ENCODE data around the gene CAMK2N1. TPM values are rescaled to one million over a fixed set of nuclear protein-coding genes. Genes with fewer than 3 reads are reported as not detected.

CAMK2N1 gene
- total RNA-seq, 1 experiment from 2014 or later = 51.2 TPM

GRCh38 chr1:20442920-20443625 lies 42.9 kb downstream of the CAMK2N1 start:
- no peaks in the 10 kb centered on the region for H3K36me3 ChIP-seq (ENCODE audit: low read depth, low read length)
- no peak overlapping the region for H3K27ac ChIP-seq (ENCODE audit: low read length)
- no peaks in the 10 kb centered on the region for H3K9me2 ChIP-seq (replicated peaks; ENCODE audit: low read length)
- H3K9me3 ChIP-seq (ENCODE audit: low read length) = no peaks in the 10 kb centered on the region
- TF ChIP-seq EZH2 (IDR thresholded peaks at IDR 0.05; ENCODE audit: low read length, unreplicated experiment) = no peak
- no peak for TF ChIP-seq CTCF (conservative IDR thresholded peaks at IDR 0.05; ENCODE audit: low read depth, low read length)
- no peak for TF ChIP-seq EZH2phosphoT487 (IDR thresholded peaks at IDR 0.05; ENCODE audit: borderline replicate concordance, low read length)
- H3K27me3 ChIP-seq (ENCODE audit: low read length) = no peaks in the 10 kb centered on the region
- H3K4me2 ChIP-seq (ENCODE audit: low read length) = no peak overlapping the region
- ATAC-seq (no peak), DNase-seq (no peak)
- no peak overlapping the region for H3K9ac ChIP-seq (ENCODE audit: low read length)
- peaks cover 6% of the 10 kb centered on the region for H3K4me1 ChIP-seq (ENCODE audit: insufficient read depth, low read length)
- POLR2A ChIA-PET (ENCODE audit: unreplicated experiment) = no interaction called here
- H3F3A ChIP-seq (ENCODE audit: low read length, unreplicated experiment) = no peaks in the 10 kb centered on the region
- no TSS peak for BruUV-seq (replicated peaks)
- intact Hi-C loops (cut with micrococcal nuclease) = no loop called here
- CTCF ChIA-PET = no interaction called here
- H4K20me1 ChIP-seq (ENCODE audit: low read length) = no peaks in the 10 kb centered on the region
- no peak overlapping the region for H2AFZ ChIP-seq (ENCODE audit: low read length)
- no peak overlapping the region for H3K4me3 ChIP-seq (ENCODE audit: low read length)
- no peaks in the 10 kb centered on the region for H3K79me2 ChIP-seq (ENCODE audit: low read length)

DNA sequence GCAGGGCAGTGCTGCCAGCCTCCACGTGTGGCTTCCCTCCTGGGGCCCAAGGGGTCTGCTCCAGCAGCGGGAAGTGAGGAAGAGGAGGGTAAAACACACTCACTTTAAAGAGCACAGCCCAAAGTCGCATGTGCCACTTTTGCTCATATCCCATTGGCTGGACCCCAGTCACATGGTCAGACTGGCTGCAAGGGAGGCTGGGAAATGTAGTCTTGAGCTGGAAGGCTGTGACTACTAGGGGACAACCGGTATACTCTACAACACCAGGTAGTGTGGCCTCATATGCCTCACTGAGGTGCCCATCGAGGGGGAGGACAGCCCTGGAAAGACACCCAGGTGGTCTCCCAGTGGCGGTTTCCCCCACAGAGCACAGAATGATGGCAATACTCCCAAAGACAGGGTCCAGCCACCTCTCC lies 45.2 kb downstream of the CAMK2N1 start:
- TF ChIP-seq EZH2phosphoT487 (IDR thresholded peaks at IDR 0.05; ENCODE audit: borderline replicate concordance, low read length) = no peak
- no peak for TF ChIP-seq EZH2 (IDR thresholded peaks at IDR 0.05; ENCODE audit: low read length, unreplicated experiment)
- TF ChIP-seq CTCF (conservative IDR thresholded peaks at IDR 0.05; ENCODE audit: low read depth, low read length) = no peak
- Histone ChIP-seq H3K9me2 (replicated peaks; ENCODE audit: low read length) (no peaks in the 10 kb centered on the region), H3K27ac (ENCODE audit: low read length) (no peak overlapping the region), H2AFZ (ENCODE audit: low read length) (peak overlapping the region; percentile 49), H3K9ac (ENCODE audit: low read length) (no peak overlapping the region), H3K79me2 (ENCODE audit: low read length) (no peaks in the 10 kb centered on the region), H3K4me1 (ENCODE audit: insufficient read depth, low read length) (no peaks in the 10 kb centered on the region), H3K4me3 (ENCODE audit: low read length) (no peak overlapping the region), H3K36me3 (ENCODE audit: low read depth, low read length) (no peaks in the 10 kb centered on the region), H4K20me1 (ENCODE audit: low read length) (no peaks in the 10 kb centered on the region), H3K4me2 (ENCODE audit: low read length) (no peak overlapping the region), H3K9me3 (ENCODE audit: low read length) (no peaks in the 10 kb centered on the region), H3F3A (ENCODE audit: low read length, unreplicated experiment) (no peaks in the 10 kb centered on the region), H3K27me3 (ENCODE audit: low read length) (no peaks in the 10 kb centered on the region)
- CTCF ChIA-PET = no interaction called here
- no TSS peak for BruUV-seq (replicated peaks)
- DNase-seq (peak; percentile 69), ATAC-seq (peak; percentile 65)
- intact Hi-C loops (cut with micrococcal nuclease) = no loop called here
- POLR2A ChIA-PET (ENCODE audit: unreplicated experiment) = no interaction called here

DNA sequence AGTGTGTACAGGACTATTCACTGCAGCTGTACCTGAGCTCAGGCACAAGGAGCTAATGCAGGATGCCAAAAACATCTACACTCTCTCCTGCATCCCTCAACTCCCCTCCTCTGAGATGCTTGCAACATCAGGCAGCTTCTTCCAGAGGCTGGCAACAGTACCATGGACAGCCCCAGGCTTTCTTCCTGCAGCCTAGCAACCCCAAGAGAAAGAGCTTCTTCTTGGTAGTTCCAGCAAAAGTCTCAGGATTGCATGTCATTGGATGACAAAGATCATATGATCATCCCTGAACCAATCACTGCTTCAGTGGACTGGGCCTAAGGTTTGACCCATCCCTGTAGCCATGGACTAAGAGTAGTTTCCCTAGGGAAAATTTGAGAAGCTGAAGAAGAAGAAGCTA lies 46.7 kb downstream of the CAMK2N1 start:
- CTCF ChIA-PET = no interaction called here

More for the DNA sequence above, 46.7 kb downstream of the CAMK2N1 start:
- BruUV-seq (replicated peaks) = no TSS peak
- Histone ChIP-seq H3F3A (ENCODE audit: low read length, unreplicated experiment) (no peaks in the 10 kb centered on the region), H3K79me2 (ENCODE audit: low read length) (no peaks in the 10 kb centered on the region), H4K20me1 (ENCODE audit: low read length) (no peaks in the 10 kb centered on the region), H3K4me3 (ENCODE audit: low read length) (no peak overlapping the region), H3K9me2 (replicated peaks; ENCODE audit: low read length) (no peaks in the 10 kb centered on the region), H3K36me3 (ENCODE audit: low read depth, low read length) (no peaks in the 10 kb centered on the region), H3K4me1 (ENCODE audit: insufficient read depth, low read length) (no peaks in the 10 kb centered on the region), H3K4me2 (ENCODE audit: low read length) (no peak overlapping the region), H3K27ac (ENCODE audit: low read length) (no peak overlapping the region), H3K9ac (ENCODE audit: low read length) (no peak overlapping the region), H3K9me3 (ENCODE audit: low read length) (no peaks in the 10 kb centered on the region), H3K27me3 (ENCODE audit: low read length) (no peaks in the 10 kb centered on the region), H2AFZ (ENCODE audit: low read length) (no peak overlapping the region)
- peak; percentile 30 for DNase-seq
- POLR2A ChIA-PET (ENCODE audit: unreplicated experiment) = no interaction called here
- TF ChIP-seq CTCF (conservative IDR thresholded peaks at IDR 0.05; ENCODE audit: low read depth, low read length) (no peak), EZH2 (IDR thresholded peaks at IDR 0.05; ENCODE audit: low read length, unreplicated experiment) (no peak)
- intact Hi-C loops (cut with micrococcal nuclease) = no loop called here
- ATAC-seq = no peak
